NOMO-1 treated with dmso at 0.1 percent for 144 hours (cell line): Measurements from ENCODE around the gene CDC26.
A peak's percentile ranks its signal among the peaks of the same experiment; 100 is the strongest.
"Not testable (repeated sequence)": the region's sequence is repeated elsewhere in the genome, so short reads cannot be mapped to it uniquely, and the experiment has no call there.

ENCODE experiments used
- DNase-seq: peaks from one replicate; lab custom pipeline; 2025; ENCODE audit not compliant: unreplicated experiment; lab: John Stamatoyannopoulos, UW

The CDC26 gene

DNA sequence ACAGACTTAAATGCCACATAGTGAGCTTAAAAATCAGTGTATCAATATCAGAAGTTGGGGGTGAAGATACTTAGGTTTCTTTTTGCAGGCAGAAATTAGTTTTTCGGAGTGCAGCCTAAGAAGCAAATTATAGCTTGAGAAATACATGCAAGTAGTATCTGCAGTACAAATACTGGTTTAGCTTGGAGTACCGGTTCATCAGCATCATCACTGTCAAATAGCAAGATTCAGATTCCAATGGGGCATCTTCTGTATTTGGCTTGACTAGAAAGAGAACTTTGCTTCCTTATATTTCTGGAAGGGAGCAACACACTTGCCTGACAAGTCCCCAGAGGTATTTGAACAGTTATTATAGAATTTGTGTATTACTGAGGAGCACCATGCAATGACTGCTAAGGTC lies 34.2 kb downstream of the CDC26 start:
- no peak for DNase-seq

GRCh38 chr9:113238859-113239232 lies 36.5 kb downstream of the CDC26 start:
- no peak for DNase-seq

GRCh38 chr9:113238202-113238858 lies 37.0 kb downstream of the CDC26 start:
- DNase-seq = no peak

DNA sequence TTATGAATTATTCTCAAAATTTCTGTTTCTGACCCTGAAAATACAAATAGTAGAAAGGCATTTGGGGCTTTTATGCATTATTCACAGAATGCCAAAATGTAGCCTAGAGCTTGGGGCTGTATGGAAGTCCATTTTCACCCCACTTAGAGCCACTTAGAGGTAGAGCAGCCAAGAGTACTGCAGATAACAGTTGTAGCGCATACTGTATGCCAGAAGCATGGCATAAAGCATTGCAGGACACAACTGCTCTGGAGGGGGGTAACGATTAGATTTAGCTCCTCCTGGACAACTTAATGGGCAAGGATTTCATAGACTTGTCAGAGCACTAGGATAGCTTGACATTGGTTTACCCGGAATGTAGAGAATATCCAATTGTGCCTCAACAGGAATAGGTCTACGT lies 38.3 kb downstream of the CDC26 start:
- DNase-seq = no peak

GRCh38 chr9:113235701-113236255 lies 39.6 kb downstream of the CDC26 start:
- DNase-seq = not testable (repeated sequence)

DNA sequence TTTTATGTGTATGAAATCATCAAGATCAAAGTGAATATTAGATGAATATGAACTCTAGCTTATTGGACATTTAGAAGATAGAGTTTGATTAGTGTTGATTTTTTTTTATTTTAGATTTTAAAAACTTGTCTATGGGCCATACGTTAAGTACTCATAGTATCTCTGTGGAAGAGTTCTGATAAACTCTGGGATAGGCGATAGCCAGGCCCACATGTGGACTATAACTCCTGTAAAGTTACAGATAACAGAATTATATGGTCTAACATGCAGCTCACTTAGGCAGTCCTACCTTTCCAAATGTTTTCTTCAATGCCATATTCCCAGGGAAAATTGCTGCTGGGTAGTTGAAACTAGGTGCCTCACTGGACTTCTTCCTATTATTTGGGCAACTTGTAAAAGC lies 43.7 kb downstream of the CDC26 start:
- DNase-seq = no peak

- no peak for DNase-seq
These were observed 47.2 kb downstream of the CDC26 start for GRCh38 chr9:113228130-113228665.

DNA sequence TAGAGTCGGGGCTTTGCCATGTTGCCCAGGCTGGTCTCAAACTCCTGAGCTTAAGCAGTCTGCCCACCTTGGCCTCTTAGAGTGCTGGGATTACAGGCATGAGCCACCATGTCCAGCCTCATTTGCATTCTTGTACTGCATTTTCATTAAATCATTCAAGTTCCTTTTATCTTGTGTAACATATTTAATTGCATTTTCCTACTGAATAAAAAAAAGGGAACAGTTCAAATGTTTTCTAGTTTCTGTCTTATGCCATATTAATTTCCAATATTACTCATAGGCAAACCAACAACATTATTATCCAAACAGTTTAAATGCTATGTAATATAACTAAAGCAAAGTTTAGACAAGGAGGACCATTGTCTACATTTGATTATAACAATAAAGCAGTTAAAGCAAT lies 47.9 kb downstream of the CDC26 start:
- no peak for DNase-seq

DNA sequence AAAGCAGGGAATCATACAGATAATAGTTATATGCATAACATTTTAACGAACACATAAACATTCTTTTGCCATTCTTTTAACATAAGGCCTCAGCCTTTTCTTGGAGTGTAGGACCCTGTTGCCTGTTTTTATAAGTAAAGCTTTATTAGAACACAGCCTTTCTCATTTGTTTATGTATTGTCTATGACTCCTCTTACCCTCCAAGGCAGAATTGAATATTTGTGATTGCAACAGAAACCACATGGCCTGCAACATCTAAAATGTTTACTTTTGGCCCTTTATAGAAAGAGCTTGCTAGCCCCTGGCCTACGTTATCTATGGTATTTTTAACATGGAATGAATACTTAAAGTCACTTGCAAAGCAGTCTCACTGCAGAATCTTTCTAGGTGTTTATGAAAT lies 51.4 kb downstream of the CDC26 start:
- no peak for DNase-seq

GRCh38 chr9:113222482-113222841 lies 52.9 kb downstream of the CDC26 start:
- peak; percentile 50 for DNase-seq

- no peak for DNase-seq
These were observed 53.4 kb downstream of the CDC26 start for GRCh38 chr9:113221800-113222481.

DNA sequence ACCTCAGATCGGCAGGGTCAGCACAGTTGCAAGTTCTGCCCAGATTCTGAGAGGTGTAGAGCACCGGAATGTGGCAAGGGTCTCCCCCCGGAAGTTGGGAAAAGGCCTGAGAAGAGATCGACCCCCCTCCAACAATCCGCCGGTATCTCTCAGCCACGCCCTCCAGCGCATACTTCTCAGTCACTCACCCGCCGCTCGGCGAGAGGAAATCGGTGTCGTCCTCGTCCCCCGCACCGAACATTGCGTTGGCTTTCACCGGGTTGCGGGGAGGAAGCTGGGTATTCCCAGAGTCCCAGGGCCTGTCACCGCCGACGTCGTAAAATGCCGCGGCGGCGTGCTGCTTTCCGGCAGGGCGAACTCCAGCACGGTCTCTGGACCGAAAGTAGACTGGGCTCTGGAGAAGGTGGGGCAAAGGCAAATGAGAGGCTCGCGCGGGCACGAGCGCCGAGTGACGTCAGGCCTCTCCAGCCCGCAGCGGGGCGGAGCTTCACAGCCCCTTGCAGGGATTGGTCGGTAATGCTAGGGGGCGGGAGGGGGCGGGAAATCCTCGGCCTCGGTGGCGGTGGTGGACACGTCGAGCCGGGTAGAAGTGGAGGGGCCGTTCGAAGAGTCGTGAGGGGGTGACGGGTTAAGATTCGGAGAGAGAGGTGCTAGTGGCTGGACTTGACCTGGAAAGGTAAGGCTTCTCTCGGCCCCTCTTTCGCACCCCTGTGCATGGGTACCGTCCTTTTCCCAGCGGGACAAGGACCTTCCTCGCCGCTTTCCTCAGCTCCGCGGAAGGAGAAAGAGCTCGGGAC lies 54.2 kb downstream of the CDC26 start, which contains the start of the genes FKBP15 and SLC31A1:
Gene FKBP15, minus strand, starts transcription at position 275 of the 797 bp plus-strand sequence. Its CDS starts 34 bp downstream, at position 241.
Gene SLC31A1, plus strand, starts transcription at position 542 of the 797 bp plus-strand sequence. CDS start 34,605 bp downstream, outside the sequence.
- DNase-seq = peak; percentile 99

DNA sequence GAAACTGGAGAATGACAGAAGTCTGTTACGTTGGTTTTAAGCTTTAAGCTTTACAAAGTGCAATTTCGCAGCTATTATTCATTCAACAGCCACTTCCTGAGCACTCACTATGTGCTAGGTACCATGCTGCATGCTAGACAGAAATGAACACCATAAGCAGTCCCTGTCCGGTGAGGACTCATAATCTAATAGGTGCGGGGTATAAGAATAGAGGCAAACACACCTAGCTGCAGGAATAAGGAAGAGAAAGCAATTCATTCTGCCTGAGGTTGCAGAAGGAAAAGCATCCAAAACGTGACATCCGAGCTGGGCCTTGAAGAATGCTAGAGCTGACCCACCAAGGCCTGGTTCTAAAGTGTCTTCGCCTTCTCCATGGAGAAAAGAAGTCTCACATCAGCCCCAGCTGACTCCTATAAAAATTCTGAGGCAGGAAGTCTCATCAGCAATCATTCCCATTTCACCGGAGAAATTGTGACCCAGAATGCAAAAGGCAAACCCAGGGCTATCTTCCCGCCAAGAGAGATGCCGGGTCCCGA lies 54.8 kb downstream of the CDC26 start:
- DNase-seq = no peak

DNA sequence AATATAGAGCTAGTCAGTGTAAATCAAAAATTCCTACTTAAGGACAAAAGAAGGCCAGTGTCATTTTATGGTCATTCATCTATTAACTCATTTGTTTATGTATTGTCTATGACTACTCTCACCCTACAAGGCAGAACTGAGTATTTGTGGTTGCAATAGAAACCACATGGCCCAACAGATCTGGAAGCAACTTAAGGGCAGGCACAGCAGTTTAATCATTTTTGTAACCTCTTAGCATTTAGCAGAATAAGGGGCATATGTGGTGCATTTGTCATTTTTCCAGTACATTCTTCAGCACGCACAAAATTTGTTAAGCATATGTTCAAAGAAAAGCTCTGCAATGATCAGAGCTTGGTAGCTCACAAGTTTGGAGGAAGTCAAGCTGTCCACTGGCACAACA lies 55.4 kb downstream of the CDC26 start:
- peak; percentile 43 for DNase-seq

- DNase-seq = peak; percentile 12
These were observed 56.0 kb downstream of the CDC26 start for GRCh38 chr9:113219186-113219936.
